Skeletal muscle tissue (tissue), 4 donors: Measurements from ENCODE around the gene SYTL3. TPM values are rescaled to one million over a fixed set of nuclear protein-coding genes. Genes with fewer than 3 reads are reported as not detected.
"Not testable (repeated sequence)": the region's sequence is repeated elsewhere in the genome, so short reads cannot be mapped to it uniquely, and the experiment has no call there.

ENCODE experiments used
- H3K27ac ChIP-seq: one replicate; pipeline ENCODE4 v1.7.0; 2013; ENCODE audit warnings: mild to moderate bottlenecking, low read depth, low read length, inconsistent platforms
- H3K27me3 ChIP-seq, 3 donors: one replicate each; pipeline ENCODE4 v1.7.0; 2013; ENCODE audit warnings: low read length in 3 of 3; ENCODE audit not compliant: control insufficient read depth in 3 of 3, insufficient read depth in 3 of 3
- H3K36me3 ChIP-seq, 3 donors: one replicate each; pipeline ENCODE4 v1.7.0; 2013; ENCODE audit warnings: low read length in 3 of 3; ENCODE audit not compliant: control insufficient read depth in 3 of 3, insufficient read depth in 3 of 3
- H3K4me1 ChIP-seq, 3 donors: one replicate each; pipeline ENCODE4 v1.7.0; 2013; ENCODE audit warnings: low read length in 3 of 3, mild to moderate bottlenecking in 3 of 3; ENCODE audit not compliant: control insufficient read depth in 3 of 3, insufficient read depth in 3 of 3
- H3K4me3 ChIP-seq, 3 donors: one replicate each; pipeline ENCODE4 v1.7.0; 2013; ENCODE audit warnings: low read length in 3 of 3
- H3K9ac ChIP-seq, 3 donors: one replicate each; pipeline ENCODE4 v1.7.0; 2013; ENCODE audit warnings: low read length in 3 of 3, mild to moderate bottlenecking in 3 of 3, moderate library complexity in 2 of 3, low read depth in 1 of 3
- H3K9me3 ChIP-seq, 3 donors: one replicate each; pipeline ENCODE4 v1.7.0; 2013; ENCODE audit warnings: low read length in 3 of 3; ENCODE audit not compliant: control insufficient read depth in 3 of 3
- total RNA-seq: library from RNA; depleted of rRNA; stranded (reverse); fragments of >200 nt; gene quantifications from one replicate; pipeline ENCODE4 v1.2.3, GENCODE V29; 2014
- donor health status: Osteomylitis.

Gene SYTL3, protein sequence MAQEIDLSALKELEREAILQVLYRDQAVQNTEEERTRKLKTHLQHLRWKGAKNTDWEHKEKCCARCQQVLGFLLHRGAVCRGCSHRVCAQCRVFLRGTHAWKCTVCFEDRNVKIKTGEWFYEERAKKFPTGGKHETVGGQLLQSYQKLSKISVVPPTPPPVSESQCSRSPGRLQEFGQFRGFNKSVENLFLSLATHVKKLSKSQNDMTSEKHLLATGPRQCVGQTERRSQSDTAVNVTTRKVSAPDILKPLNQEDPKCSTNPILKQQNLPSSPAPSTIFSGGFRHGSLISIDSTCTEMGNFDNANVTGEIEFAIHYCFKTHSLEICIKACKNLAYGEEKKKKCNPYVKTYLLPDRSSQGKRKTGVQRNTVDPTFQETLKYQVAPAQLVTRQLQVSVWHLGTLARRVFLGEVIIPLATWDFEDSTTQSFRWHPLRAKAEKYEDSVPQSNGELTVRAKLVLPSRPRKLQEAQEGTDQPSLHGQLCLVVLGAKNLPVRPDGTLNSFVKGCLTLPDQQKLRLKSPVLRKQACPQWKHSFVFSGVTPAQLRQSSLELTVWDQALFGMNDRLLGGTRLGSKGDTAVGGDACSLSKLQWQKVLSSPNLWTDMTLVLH
- total RNA-seq: 5.7 TPM

DNA sequence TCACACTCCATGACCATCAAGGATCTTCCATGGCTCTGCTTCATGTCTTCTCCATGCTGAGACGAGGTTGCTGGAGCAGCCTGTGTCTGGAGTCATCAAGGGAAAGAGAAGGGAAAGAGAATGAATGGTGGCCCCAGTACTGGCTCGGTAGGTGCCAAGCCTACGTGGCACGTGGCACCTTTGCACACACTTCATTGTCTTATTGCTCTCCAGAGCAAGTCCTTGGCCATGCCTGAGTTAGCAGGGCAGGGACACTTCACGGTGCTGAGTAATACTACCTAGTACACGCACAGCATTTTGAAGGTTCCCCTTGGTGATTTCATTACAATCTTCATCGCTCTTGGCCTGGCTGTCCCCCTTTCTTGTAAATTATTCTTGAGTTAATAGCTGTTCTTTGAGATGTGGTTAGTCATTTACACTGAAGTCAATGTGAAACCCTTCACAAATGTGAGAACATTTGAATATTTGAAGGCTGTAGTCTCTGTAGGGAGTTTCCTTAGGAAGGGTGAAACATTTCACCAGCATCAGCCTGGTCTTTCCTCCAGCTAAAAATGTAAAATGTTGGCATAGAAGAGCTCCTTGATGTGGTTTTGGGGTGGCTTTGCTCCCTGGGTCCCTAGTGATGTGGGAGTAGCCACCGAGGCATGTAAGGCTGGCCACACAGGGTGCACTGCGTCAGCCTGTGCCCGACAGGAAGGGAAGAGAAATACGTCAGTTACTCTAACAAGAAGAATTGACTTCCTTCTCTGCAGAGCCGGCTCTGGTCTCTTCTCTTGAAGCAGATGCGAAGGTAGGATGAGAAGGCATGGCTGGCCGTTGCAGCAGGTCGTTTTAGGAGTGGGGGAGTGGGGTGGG, at the start of gene SYTL3:
Gene SYTL3 (plus strand): TSS at position 766 of the 855 bp plus-strand sequence. CDS start 13,215 bp downstream, outside the sequence.
- H3K36me3 ChIP-seq: no peaks in the 10 kb centered on the region
- no peaks in the 10 kb centered on the region for H3K9me3 ChIP-seq
- no peaks in the 10 kb centered on the region for H3K27me3 ChIP-seq
- peak within 1 kb of the TSS in 1 of 3 donors; percentile 35 for H3K9ac ChIP-seq
- H3K4me1 ChIP-seq: peaks cover 18 to 25% (median 19%) of the 10 kb centered on the region in 3 donors
- H3K4me3 ChIP-seq: peak within 1 kb of the TSS in 1 of 3 donors; percentile 8
- H3K27ac ChIP-seq: peak within 1 kb of the TSS; percentile 51

DNA sequence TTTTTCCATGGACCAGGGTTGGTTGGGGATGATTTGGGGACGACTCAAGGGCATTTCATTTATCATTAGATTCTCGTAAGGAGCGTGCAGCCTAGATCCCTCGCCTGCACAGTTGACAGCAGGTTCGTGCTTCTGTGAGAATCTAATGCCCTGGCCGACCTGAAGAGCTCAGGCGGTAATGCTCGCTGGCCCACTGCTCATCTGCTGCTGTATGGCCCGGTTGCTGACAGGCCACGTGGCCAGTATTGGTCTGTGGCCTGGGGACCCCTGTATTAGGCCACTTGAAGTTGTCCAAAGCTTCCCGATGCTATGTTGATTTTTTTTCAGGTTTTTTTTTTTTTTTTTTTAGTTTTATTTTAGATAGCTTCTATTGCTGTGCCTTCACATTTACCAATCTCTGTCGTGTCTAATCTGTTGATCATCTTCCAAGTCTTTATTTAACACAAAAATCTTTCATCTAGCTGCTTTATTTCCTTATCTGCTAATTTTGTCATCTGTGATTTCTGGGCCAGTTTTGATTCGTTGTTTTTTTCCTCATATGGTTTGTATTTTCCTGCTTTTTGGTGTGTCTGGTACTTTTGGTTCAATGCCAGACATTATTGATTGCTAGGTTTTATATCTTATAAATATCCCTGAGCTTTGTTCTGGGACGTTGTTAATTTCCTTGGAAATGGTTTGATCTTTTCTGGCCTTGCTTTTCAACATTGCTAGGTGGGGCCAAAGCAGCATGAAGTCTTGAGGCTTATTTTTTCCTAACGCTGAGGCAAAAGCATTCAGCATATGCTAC, 46.4 kb upstream of the SYTL3 start:
- Histone ChIP-seq H3K27ac (no peak overlapping the region), H3K36me3 (peaks cover 7 to 13% (median 11%) of the 10 kb centered on the region in 3 donors), H3K27me3 (no peaks in the 10 kb centered on the region), H3K9me3 (no peaks in the 10 kb centered on the region), H3K9ac (no peak overlapping the region), H3K4me3 (no peak overlapping the region), H3K4me1 (no peaks in the 10 kb centered on the region)

DNA sequence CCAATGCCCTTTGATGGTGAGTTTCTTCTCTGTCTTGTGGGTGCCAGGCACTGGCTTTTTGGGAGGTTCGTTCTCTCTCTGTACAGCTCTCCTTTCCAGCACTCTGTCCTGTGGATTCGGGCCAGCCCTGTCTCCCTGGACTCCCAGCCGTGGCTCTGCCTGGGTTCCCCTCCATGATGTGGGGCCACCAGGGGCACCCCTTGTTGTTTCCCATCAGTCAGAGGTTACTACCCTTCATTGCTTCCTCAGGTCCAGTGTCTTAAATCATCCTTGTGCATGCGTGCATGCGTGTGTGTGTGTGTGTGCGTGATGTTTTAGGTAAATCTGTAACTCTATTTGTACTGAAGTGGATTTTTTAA, 45.8 kb upstream of the SYTL3 start:
- no peak overlapping the region for H3K27ac ChIP-seq
- H3K27me3 ChIP-seq: no peaks in the 10 kb centered on the region
- peaks cover 7 to 14% (median 10%) of the 10 kb centered on the region in 3 donors for H3K36me3 ChIP-seq
- H3K4me3 ChIP-seq: no peak overlapping the region
- H3K4me1 ChIP-seq: no peaks in the 10 kb centered on the region
- H3K9me3 ChIP-seq: no peaks in the 10 kb centered on the region
- H3K9ac ChIP-seq: no peak overlapping the region

DNA sequence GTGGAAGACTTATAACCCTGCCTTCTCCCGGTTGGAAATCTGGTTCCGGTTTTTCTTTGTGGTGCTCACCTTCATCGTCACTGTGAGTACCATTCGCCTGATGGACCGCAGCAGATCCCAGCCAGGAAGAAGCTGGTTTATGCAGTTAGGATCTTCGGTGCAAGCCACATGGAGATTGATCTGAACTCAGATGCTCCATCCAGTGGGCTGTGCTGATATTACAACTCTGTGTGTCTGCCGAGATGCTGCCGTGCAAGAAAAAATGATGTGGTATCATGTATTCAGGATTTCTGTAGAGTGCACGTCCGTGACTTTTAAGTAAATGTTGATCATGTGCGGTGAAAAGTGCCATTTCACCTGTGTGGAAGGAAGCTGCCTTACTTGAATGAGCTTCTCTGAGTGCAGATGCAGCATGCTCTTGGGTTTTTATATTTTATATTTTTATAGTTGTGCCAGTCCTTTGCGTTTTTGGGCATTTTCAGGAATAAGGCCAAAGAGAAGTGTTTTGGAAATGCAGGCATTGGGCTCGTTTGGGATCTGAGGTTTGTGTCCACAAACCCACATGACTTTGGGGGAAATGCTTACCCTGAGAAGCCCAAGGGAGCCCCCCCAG, 44.5 kb upstream of the SYTL3 start:
- H3K27me3 ChIP-seq: no peaks in the 10 kb centered on the region
- H3K9me3 ChIP-seq: no peaks in the 10 kb centered on the region
- no peak overlapping the region for H3K4me3 ChIP-seq
- peaks cover 11 to 22% (median 17%) of the 10 kb centered on the region in 3 donors for H3K36me3 ChIP-seq
- H3K9ac ChIP-seq: no peak overlapping the region
- H3K27ac ChIP-seq: no peak overlapping the region
- H3K4me1 ChIP-seq: no peaks in the 10 kb centered on the region

DNA sequence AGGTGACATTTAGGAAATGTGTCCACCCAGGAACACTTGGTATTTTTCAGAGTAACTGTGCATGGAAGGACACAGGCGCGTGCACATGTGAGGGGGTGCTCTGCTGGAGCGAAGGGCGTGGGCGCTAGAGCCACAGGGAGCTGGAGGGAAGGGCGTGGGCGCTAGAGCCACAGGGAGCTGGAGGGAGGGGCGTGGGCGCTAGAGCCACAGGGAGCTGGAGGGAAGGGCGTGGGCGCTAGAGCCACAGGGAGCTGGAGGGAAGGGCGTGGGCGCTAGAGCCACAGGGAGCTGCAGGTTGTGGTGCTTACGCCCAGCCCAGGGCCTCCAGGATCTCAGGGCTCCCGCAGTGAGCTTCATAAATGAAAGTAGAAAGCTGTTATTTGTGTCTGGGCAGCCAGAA, 43.8 kb upstream of the SYTL3 start:
- not testable (repeated sequence) for H3K4me3 ChIP-seq, H3K4me1 ChIP-seq, H3K27ac ChIP-seq, H3K27me3 ChIP-seq, H3K9me3 ChIP-seq, H3K9ac ChIP-seq
- peaks cover 16 to 27% (median 24%) of the 10 kb centered on the region in 3 donors for H3K36me3 ChIP-seq

DNA sequence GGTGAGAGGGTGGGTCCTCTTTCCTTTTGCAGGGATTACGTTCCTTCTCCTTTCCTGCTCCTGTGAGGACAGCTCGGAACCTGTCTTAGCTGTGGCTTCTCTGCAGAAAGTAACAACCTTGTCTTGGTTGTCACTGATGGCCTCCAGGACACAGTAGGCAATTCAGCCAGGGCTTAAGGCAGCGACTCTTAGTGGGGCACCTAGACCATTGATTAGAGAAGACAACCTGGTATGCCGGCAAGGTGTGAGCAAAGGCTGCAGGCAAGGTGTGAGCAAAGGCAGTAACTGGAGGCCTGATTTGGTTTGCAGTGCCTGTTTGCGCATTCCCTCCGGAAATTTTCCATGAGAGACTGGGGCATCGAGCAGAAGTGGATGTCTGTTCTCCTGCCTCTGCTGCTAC, 42.9 kb upstream of the SYTL3 start:
- Histone ChIP-seq H3K36me3 (peaks cover 16 to 32% (median 28%) of the 10 kb centered on the region in 3 donors), H3K4me1 (no peaks in the 10 kb centered on the region), H3K27me3 (no peaks in the 10 kb centered on the region), H3K9ac (no peak overlapping the region), H3K9me3 (no peaks in the 10 kb centered on the region), H3K27ac (no peak overlapping the region), H3K4me3 (no peak overlapping the region)

DNA sequence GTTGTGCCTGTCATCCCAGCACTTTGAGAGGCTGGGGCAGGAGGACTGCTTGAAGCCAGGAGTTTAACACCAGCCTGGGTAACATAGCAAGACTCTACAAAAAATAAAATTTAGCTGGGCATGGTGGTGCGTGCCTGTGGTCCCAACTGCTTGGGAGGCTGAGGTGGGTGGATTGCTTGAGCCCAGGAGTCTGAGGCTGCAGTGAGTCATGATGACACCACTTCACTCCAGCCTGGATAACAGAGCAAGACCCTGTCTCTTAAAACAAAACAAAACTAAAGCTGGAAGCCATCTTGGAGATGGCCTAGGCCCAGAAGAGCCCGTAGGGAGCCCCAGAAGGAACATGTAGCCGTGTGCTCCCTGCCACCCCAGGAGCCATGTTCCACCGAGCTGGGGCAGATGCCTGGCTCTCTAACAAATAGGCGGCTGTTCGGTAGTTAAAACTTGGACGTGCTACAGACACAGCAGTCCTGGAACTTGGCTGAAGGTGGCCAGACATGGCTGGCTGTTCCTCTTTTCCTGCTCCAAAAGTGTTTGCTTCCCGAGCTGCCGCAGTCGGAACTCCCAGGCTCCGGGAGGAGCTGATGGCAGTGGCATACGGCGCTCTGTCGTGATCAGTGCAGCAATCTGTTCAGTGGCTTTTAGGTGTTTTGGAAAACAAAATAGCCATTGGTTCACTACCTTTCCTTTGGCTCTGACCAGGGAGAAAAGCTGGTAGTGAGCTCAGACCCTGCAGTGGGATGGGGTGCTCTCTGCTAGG, 42.3 kb upstream of the SYTL3 start:
- Histone ChIP-seq H3K27me3 (no peaks in the 10 kb centered on the region), H3K27ac (no peak overlapping the region), H3K9me3 (no peaks in the 10 kb centered on the region), H3K4me1 (no peaks in the 10 kb centered on the region), H3K9ac (peak overlapping the region; percentile 11 to 40 (median 21)), H3K4me3 (no peak overlapping the region), H3K36me3 (peaks cover 16 to 32% (median 28%) of the 10 kb centered on the region in 3 donors)

DNA sequence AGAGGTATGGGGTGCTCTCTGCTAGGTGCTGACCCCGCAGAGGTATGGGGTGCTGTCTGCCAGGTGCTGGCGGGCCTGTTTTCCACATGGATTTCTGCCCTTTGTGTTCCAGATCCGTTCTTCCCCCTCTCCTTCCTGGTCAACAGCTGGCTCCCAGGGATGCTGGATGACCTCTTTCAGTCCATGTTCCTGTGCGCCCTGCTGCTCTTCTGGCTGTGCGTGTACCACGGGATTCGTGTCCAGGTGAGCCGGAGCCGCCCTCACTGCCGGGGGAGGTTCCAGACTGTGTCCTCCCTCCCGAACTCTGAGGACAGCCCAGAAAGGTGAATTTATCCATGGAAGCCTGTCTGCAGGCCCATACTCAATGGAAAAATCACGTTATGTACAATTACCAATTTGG, 41.6 kb upstream of the SYTL3 start:
- no peak overlapping the region for H3K27ac ChIP-seq
- no peaks in the 10 kb centered on the region for H3K9me3 ChIP-seq
- H3K4me1 ChIP-seq: no peaks in the 10 kb centered on the region
- H3K9ac ChIP-seq: peak overlapping the region in 1 of 3 donors; percentile 40
- peaks cover 16 to 32% (median 28%) of the 10 kb centered on the region in 3 donors for H3K36me3 ChIP-seq
- no peaks in the 10 kb centered on the region for H3K27me3 ChIP-seq
- H3K4me3 ChIP-seq: no peak overlapping the region
